Activated CD4-positive, alpha-beta T cell treated with anti-CD3 and anti-CD28 coated beads for 24 hours (primary cell): Measurements from ENCODE around the gene SH2D1A.
"Not testable (repeated sequence)": the region's sequence is repeated elsewhere in the genome, so short reads cannot be mapped to it uniquely, and the experiment has no call there.

Experiments
- DNase-seq, 2 donors: peaks; one replicate each; pipeline ENCODE4 v3.0.0-alpha.2; 2020; ENCODE audit warnings: low read depth in 2 of 2

Gene SH2D1A

DNA sequence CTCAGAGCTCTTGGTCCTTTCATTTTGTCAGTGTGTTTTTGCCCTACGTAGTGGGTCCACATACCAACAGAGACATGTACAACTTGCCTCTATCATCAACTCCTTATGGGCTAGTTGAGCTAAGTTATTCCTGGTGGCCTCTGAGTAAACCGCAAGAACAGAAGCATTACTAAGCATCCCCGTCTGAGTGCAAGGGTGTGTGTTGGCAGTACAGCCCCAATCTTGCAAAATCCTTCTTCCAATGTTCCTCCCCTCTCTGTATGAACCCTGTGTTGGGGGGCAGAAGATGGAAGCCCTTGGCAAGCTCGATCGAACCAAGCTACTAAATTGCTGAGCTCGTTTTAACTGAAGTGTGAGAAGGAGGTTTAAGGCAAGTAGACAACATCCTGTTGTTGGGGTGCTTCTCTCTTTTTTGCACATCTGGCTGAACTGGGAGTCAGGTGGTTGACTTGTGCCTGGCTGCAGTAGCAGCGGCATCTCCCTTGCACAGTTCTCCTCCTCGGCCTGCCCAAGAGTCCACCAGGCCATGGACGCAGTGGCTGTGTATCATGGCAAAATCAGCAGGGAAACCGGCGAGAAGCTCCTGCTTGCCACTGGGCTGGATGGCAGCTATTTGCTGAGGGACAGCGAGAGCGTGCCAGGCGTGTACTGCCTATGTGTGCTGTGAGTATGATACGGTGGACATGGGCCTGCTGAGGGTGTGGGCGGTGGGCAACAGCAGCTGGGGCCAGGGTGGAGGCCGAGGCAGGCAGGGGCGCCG lies at the start of gene SH2D1A:
SH2D1A (plus strand) TSS at position 447 of the 760 bp plus-strand sequence; CDS start at position 527, 80 bp downstream.
- no peak for DNase-seq

DNA sequence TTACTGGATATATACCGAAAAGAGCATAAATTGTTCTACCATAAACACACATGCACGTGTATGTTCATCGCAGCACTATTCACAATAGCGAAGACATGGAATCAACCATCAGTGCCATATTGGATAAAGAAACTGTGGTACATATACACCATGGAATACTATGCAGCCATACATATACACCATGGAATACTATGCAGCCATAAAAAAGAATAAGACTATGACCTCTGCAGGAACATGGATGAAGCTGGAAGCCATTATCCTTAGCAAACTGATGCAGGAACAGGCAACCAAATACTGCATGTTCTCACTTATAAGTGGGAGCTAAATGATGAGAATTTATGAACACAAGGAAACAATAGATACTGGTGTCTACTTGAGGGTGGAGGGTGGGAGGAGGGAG lies 47.0 kb upstream of the SH2D1A start:
- DNase-seq: not testable (repeated sequence)

DNA sequence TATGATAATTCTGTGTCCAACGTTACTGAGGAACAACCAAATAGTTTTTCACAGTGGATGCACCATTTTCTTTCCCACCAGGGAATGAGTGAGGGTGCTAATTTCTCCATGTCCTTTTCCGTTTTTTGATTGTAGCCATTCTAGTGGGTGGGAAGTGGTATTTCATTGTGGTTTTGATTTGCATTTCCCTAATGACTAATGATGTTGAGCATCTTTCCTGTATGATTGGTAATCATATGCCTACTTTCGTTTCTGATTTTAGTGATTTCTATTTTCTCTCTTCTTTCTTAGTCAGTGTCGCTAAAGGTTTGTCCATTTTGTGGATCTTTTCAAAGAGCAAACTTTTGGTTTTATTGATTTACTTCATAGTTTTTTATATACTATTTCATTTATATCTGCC lies 46.0 kb upstream of the SH2D1A start:
- no peak for DNase-seq

DNA sequence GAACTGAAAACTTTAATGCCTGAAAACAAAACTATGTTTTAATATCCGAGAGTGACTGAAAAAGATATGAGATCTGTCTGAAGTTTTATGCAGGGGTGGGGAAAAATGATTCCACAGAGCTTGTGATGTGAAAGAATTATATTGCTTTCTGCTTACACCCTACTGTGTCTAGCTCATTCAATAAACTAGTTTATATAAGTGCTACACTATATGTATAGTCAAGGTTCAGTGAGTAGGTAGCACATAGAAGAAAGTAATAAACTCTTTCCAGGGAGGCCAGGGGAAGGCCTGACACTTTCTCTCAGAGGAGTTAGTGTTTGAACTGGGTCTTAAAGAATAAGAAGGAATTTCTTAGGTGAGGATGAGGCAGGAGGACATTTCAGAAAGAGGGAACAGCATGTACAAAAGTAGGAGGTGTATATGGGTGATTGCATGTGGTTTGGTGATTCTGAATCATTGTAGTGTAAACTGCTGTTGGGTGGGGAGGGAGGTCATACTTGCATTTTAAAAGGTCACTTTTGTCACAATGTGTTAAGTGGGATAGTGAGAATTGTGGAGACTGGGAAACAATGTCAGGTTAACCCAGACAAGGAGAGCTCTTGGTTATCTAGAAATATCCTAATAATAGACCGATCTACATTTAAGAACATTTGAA lies 39.0 kb upstream of the SH2D1A start:
- DNase-seq: no peak

DNA sequence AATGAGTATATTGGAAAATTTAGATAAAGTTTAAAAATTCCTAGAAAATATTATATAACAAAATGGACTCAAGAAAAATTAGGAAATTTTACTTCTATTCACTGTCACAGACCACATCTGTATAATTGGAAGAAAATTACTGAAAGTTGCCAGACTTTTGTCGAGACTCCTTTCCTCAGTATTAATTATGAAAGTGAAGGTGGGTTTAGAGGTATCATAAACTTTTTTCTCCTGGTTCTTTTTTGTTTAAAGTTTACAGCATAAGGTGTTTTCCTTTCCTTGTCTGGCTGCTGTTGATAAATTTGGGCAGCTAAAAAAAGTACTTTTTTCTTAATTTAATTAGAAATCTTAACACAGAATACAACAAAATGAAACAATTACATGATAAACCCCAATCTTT lies 20.6 kb upstream of the SH2D1A start:
- DNase-seq: no peak

DNA sequence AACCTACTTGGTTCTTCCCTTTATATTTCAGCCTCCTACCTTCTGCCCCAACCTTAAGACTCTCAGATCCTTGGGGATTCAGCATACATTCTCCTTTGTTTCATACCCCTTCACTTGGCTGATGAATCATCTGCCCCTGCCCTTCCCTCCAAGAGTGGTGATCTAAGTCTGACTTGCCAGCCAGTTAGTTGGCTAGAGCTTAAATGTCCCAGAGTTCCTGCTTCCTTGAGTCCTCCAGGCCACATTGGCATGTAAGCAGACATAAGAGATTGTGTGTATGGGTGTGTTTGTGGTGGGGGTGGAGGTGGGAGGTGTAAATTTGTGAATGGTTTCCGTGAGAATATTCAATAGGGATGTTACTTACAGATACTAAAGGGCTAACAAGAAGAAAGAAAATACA lies 17.6 kb upstream of the SH2D1A start:
- no peak for DNase-seq

DNA sequence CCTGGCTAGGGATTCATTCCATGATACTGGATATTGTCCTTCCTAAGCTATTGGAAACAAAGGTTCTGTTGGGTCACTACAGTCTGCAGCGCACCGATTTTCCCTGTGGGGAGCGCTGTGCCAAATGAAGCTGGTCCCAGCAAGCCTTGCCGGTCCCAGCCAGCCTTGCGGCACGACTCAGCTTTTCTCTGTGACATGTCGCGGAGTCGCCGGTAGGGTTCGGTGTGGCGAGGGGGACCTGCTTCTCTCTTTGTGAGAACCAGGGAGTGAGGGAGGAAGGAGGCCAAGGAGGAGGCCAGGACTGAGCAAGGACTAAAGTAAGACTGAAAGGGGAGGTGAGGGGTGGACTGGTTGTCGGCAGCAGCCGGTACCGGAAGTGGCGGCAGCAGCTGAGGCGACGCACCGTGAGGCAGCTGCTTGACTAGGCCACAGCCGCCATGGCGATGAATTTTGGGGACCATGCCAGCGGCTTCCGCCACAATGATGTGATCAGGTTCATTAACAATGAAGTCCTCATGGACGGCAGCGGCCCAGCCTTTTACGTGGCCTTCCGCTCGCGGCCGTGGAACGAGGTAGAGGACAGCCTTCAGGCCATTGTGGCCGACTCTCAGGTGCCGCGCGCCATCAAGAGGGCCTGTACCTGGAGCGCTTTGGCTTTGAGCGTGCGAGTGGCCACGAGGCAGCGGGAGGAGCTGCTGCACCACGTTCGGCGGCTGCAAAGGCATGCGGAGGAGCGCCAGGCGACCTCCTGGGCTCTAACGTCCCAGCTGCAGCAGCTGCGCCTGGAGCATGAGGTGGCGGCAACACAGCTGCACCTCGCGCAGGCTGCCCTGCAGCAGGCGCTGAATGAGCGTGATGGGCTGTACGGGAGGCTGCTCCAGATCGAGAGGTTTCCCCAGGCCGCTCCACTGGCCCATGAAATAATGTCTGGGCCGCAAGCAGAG lies 13.6 kb upstream of the SH2D1A start, which contains the start of gene TEX13D:
TEX13D (plus strand) TSS at position 180 of the 944 bp plus-strand sequence; CDS start at position 438, 258 bp downstream.
- no peak for DNase-seq

DNA sequence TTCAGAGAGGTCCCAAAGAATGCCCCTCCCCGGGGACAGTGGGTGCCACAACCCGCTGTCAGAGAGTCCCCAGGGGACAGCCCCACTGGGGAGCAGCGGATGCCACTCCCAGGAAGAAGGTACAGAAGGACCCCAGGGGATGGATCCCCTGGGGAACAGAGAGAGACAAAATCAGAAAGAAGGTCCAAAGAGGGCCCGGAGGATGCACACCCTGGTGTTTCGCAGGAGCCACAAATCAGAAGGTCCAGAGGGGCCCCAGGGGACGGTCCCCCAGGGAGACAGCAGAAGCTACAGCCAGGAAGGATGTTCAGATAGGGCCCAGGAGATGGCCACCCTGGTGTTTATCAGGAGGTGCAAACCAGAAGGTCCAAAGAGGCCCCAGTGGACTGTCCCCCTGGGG lies 12.5 kb upstream of the SH2D1A start:
- no peak for DNase-seq

DNA sequence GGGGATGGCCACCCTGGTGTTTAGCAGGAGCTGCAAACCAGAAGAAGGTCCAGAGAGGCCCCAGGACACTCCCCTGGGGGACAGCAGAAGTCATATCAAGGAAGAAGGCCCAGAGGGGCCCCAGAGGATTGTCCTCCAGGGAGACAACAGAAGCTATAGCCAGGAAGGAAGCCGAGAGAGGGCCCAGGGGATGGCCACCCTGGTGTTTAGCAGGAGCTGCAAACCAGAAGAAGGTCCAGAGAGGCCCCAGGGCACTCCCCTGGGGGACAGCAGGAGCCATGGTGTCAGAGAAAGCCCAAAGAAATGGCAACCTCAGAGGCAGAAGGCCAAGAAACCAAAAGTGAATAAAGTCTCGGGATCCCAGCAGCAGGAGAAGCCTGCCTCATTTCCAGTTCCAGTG lies 11.8 kb upstream of the SH2D1A start:
- DNase-seq: not testable (repeated sequence)

DNA sequence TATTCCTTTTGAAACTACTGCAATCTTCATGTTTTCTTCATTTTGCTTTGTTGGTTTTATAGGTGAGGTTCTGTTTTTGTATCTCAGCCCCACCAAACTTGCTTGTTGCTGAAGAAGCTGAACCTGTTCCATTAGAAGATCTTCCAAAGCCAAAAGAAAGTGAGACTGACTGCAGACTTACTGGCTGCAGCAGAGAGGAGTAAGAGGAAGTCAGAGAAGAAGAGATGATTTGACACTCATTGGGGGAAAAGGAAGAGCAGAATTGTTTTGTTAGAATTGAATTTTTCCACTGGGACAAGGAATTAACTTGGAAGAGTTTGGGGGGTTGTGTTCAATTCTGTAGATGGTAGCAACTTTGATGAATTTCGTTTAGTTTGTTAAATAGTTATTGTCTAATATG lies 10.8 kb upstream of the SH2D1A start:
- no peak for DNase-seq

DNA sequence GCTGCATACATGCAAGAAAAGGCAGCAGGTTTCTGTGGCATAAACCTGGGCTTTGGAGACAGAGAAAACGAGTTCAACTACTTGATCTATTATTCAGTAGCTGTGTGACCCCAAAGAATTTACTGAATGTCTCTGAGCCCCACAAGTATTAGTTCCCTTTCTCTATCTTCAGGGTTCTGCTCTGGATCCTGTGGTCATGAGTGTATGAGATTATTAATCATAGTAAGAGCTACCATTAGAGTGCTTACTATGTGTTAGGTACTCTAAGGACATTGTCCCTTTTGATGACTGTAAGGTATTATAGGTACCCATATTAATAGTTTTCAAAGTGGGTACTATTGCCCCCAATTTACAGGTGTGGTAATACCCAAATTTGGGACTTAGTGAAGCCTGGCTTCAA lies 8.4 kb upstream of the SH2D1A start:
- DNase-seq: no peak

DNA sequence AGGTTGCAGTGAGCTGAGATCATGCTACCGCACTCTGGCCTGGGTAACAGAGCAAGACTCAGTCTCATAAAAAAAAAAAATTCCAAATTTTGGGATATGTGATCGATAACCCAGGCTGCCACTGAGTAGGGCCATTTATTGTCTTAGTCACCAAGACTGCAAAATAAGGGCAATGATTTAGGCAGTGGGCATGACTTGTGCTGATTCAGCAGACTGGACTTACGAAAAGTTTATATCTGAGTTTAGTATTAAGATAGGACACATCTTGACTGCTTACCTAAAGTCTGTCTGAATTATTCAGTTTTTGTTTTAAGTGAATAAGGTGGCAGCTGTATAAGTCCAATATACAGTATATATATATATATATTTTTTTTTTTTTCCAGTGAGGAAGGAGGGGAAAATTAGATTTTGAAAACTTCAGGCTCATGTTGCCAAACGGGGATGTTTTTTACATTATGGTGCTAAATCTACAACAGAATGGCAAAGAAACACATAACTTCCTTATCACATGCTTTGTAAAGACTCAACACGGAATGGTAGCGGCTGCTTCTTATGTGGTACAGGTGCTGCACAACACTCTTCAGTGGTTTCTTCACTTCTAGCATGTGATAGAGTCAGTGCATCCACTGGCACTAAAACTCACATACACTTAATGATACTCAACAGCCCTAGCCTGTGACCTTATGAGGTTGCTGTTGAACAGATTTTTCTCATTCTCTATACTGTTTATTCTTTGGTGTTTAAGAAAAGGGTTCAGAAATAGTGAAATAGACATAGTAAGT lies 7.4 kb upstream of the SH2D1A start:
- DNase-seq: no peak

DNA sequence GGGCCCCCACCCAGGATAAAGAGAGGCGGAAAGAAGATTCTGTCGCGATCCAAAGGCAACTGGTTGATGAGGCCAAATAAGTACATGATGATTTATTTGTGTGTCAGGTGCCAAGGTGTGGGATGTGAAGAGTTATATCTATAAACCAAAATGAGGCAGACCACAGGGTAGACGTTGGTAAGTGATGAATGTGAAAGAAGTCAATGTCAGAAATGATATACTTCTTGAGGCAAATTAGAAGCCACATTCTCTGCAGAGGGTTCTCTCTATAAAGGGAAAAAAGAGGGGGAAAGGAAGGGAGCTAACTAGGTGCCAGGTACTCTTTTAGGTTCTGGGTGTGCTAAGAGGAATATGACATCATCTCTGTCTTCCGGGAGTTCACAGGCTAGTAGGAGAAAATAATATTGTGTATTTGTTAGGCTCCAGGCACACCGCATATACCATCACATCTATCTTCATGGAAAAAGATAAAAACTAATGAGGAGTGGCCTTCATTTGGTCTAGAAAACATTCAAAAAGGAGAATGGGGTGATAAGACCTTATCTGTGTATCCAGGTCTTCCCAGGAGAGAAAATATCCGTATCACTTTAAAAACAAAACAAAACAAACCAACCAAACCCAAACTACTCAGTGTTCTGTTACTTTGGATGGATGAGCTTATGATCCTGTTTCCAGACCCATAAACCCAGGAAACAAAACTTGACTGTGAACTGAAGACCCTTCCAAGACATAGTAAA lies 4.8 kb upstream of the SH2D1A start:
- DNase-seq: no peak

DNA sequence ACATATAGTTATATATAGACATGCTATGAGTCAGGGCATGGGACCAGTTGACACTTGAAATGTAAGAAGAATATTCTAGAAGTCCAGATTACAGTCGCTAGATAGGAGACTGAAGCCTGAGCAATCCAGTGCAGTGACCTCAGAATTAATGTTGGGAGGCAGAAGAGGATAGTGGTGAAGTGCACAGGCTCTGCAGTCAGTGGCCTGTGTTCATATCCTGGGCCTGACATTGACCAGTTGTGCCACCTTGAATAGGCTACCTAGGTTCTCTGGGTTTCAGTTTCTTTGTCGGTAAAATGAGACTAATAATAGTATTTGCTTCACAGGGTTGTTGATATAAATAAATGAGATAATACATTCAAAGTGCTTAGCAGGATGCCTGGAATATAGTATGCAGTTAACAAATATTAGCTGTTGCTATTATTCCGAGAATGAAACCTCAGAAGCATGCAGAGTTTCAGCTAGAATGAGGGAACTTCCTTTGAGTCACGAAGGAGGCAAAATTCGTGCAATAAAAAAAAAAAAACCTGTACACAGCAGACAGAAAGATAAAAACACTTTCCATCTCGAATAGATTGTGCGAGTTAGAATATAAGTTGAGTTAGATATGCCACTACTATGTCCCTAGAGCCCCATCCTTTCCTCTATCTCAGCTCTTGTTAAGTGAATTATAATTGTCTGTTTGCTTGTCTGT lies 4.0 kb upstream of the SH2D1A start:
- no peak for DNase-seq

DNA sequence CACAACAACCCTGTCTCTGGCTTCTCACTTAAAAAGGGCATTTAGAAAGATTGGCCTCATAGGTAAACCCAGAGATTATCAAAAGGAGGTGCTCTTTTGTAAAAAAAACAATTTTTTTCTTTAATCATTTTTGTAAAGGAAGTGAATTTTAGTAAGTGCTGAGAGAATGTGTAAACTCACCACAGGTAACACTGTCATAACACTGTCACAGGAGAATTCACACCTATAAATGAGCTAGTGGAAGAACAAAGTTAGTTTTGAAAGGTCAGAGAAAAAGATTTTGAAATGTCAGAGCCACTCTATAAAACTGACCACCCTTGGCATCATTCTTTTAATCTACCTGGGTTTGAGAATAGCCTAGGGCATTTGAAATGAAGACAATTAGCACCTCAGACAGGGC lies 3.3 kb upstream of the SH2D1A start:
- DNase-seq: no peak

DNA sequence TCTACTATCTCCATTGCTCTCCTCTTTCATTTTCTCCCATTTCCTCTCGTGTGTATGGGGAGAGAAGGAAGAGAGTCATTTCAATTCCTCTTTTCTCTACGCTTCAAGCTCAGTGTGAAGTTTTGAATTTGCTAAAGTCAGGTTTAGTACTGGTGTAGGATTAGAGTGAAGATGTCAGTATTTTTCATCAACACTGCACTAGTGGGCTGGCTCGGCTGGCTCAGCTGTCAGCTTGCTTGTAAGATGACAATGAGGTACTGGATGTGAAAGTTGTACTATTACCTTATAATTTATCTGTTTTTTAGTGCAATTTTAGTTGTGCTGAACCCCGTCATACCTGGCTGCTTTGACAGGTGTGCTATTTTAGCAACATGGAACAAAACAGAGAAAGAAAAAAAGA lies 2.1 kb upstream of the SH2D1A start:
- DNase-seq: no peak

DNA sequence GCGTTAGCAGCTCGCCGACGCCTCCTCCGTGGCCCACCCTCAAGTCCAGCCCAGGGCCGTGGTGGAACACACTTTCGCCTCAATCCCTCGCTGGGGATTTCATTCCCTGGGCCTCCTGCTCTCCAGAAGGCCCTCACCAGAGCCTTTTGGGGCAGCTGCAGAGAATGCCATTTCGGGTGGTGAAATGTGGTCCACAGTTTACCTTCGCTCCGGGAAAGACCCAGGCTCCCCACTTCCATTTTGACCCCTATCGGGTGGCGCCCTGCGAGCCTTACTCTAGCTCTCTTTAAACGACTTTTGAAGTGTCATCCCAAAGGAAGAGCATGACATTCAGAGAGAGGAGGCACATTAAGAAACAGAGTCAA lies 496 bp downstream of the SH2D1A start:
- no peak for DNase-seq

DNA sequence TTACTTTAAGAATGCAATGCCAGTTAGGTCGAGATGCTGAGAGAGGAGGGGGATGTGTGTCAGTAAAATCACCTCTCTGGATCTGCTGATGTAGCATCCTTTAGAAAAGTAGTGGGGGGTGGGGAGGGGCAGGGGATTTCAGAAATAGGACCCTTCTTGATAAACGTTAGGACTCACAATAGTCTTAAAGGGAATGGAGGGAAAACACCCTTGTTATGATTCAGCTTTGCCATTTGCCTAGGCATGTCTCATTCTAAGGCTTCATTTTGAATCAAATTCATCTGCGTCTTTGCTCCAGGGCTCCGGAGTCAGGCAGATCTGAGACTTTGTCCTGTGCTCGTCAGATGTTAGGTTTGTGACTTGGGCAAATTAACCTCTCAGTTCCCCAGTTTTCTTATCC lies 879 bp downstream of the SH2D1A start:
- DNase-seq: peak in 1 of 2 donors; percentile 41

DNA sequence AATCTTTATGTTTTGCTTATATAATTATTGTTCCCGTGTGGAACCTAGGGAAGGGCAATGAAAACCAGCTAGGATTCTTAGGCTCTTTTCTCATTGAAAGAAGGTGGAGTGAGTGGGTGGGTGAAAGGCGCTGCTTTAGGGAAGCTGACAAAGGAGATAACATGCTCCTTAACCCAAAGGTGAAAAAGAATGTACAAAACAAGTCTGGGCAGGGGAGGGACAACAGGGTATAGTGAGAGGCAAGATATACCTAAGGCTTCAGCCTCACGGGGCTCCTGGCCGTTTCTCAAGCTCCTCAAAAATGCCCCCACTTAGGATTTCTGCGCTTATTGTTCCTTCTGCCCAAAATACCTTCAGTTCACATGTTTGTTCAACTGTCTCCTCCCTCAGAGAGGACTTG lies 1.8 kb downstream of the SH2D1A start:
- DNase-seq: no peak

DNA sequence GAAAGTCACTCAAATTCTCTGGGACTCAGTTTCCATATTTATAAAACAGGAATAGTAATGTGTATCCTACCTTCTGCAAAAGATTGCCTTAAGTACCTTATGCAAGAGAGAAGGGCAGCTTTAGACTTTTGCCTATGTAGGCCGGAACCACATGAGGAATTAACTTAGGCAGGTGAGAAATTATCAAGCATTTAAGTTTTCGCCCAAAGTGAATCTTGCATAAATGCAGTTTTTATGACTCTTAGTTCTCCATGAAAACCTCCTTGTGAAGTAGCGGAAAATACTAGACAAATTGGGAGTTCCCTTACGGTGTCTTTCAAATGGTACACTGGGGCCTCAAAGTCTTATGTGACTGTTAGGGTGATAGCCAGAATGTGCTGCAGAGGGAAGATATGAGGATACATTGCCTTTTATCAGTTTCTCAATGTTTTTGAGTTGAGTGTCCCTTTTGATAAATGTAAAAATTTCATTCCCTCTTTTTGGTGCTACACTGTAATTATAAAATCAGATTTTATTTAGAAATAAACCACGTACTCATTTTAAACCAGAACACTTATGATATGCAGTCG lies 2.6 kb downstream of the SH2D1A start:
- DNase-seq: no peak
